HG03342 (cell line): ENCODE measurements around the gene DNM3.
A peak's percentile ranks its signal among the peaks of the same experiment; 100 is the strongest.

ENCODE experiments used
- ATAC-seq: cut with Tn5 transposase; IDR thresholded peaks from one replicate; pipeline ENCODE4 v1.9.1; 2021; ENCODE audit warnings: mild to moderate bottlenecking, moderate library complexity; ENCODE audit not compliant: unreplicated experiment

The DNM3 gene

GRCh38 chr1:172378109-172378760, 536.9 kb downstream of the DNM3 start:
- ATAC-seq: no peak

GRCh38 chr1:172380441-172381244, 539.3 kb downstream of the DNM3 start:
- peak; percentile 80 for ATAC-seq

GRCh38 chr1:172381946-172382345, 540.6 kb downstream of the DNM3 start:
- ATAC-seq: no peak

- no peak for ATAC-seq
Observed at GRCh38 chr1:172382406-172382805, 541.1 kb downstream of the DNM3 start.

- no peak for ATAC-seq
Observed at GRCh38 chr1:172382990-172383389, 541.7 kb downstream of the DNM3 start.

DNA sequence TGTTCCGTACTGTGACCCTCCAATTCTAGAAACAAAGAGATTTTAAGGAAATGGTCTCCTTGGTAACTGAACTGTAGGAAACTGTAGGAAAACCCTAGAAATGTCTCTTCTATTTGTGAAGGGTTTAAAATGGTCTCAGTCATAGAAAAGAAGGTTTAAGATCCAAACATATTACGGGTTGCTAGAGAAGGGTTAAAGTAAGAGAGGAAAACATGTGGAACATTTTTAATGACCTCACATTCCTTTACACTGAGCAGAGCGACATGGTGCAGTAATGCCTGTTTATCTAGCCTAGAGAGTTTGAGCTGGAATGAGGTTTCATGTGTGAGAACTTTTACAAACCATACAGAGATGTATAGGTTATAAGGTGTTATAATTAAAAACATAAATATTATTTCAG, 542.2 kb downstream of the DNM3 start:
- ATAC-seq: no peak

DNA sequence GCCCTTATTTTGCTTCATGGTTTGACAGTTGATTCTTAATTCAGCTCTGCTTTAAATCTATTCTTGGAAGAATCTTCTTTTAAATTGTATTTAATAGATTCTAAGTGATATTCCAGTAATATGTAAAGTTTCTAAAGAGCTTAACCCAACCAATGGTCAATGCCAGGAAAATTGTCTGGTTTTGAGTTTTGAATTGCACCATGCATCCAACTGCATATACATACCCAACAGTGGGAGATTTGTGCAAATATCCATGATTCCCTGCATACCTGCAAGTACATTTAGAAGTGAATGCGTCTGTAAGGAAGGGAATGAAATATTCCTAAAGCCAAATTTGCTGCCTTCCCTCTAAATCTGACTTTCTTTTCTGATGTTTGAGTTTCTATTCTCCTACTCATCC, 543.4 kb downstream of the DNM3 start:
- ATAC-seq: no peak

- ATAC-seq: no peak
Observed at GRCh38 chr1:172386046-172386445, 544.7 kb downstream of the DNM3 start.

DNA sequence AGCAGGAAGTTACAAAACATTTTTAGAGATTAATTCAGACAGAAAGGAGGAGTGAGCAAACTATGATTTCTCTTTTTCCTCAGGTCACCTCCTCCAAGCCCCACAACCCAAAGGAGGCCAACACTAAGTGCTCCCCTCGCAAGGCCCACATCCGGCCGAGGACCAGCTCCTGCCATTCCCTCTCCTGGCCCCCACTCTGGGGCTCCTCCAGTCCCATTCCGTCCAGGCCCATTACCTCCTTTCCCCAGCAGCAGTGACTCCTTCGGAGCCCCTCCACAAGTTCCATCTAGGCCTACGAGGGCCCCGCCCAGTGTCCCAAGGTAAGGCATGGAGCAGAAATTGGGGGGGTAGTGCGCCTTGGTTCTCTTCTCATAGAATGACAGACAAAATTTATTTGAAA, 547.2 kb downstream of the DNM3 start:
- no peak for ATAC-seq

DNA sequence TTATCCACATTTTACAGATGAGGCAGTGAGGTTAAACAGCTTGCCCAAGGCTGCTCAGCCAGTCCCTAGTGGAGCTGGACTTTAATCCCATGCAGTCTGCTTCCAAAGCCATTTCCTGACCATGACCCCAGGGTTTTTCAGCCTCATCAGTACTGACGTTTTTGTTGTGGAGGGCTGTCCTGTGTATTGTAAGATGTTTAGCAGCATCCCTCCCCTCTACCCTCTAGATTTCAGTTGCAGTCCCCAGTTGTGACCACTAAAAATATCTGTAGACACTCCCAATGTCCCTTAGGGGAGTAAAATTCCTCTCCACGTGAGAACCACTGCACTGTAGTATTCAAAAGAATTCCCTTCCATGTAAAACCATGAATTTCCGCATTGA, 549.0 kb downstream of the DNM3 start:
- ATAC-seq: peak; percentile 24

GRCh38 chr1:172390683-172391551, 549.6 kb downstream of the DNM3 start:
- peak; percentile 74 for ATAC-seq

- no peak for ATAC-seq
Observed at GRCh38 chr1:172391976-172392375, 550.7 kb downstream of the DNM3 start.

GRCh38 chr1:172393354-172393753, 552.1 kb downstream of the DNM3 start:
- no peak for ATAC-seq

DNA sequence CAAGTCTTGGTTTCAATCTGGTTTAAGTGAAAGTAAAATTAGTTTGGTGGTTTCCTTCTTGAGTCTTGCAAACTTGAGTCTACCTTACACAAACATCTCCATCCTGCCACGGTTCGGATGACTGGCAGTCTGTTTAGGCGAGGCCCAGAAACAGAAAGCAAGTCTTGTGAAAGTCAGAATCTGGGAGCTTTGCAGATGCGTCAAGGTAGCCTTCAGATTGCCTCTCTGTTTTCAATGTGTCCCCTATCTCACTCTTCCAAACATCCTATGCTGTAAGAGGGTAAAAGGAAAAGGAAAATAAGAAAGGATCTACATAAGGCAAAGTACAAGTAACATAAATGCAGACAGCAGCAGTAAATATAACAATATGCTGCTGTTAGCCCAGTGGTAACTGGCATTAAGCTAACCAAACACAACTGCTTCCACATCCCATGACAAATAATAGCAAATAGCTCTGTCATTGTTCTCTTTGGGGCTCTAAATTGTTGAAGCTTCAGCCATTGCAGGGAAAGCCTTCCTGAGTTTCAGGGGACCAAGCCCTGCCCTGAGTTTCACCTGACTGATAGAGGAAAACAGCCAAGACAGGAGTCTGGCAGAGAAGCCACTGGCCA, 552.9 kb downstream of the DNM3 start:
- ATAC-seq: peak; percentile 72

GRCh38 chr1:172394811-172395210, 553.5 kb downstream of the DNM3 start:
- ATAC-seq: no peak

GRCh38 chr1:172395576-172395975, 554.3 kb downstream of the DNM3 start:
- ATAC-seq: no peak

DNA sequence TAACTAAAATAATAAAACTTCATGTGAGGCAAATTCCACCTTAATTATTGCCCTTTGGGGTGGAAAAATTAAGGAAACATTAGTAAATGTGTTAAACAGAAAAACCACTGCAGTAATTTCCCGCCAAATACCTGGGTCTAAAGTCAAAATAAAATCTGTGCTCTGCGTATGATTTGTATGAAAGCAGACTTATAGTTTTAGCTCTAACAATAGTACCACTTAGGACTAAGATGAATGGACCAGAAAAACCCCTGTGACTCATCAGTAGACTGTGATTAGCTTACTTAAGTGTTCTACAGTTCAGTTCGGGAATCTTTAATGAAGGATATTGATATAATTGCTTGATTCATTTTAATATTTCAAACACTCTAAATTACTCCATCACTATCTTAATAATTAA, 555.9 kb downstream of the DNM3 start:
- ATAC-seq: no peak

- no peak for ATAC-seq
Observed at GRCh38 chr1:172397633-172398032, 556.3 kb downstream of the DNM3 start.

DNA sequence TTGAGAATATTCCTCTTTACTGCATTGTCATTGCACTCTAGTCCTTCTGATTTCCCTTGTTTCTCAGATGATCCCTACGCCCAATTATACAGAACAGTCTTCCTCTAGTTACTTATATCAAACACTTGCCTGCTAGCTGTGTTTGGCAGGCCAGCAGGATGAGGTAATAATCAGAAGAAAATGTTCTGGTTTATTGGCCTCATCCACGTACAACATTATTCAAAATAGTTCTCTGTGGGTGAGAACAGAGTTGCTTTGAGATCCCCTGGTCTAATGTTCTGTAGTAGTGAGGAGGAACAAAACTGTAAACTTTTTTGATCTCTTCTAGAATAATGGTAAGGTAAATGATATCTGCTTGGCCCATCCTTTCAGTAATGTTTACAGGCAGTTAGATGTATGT, 556.9 kb downstream of the DNM3 start:
- ATAC-seq: no peak

DNA sequence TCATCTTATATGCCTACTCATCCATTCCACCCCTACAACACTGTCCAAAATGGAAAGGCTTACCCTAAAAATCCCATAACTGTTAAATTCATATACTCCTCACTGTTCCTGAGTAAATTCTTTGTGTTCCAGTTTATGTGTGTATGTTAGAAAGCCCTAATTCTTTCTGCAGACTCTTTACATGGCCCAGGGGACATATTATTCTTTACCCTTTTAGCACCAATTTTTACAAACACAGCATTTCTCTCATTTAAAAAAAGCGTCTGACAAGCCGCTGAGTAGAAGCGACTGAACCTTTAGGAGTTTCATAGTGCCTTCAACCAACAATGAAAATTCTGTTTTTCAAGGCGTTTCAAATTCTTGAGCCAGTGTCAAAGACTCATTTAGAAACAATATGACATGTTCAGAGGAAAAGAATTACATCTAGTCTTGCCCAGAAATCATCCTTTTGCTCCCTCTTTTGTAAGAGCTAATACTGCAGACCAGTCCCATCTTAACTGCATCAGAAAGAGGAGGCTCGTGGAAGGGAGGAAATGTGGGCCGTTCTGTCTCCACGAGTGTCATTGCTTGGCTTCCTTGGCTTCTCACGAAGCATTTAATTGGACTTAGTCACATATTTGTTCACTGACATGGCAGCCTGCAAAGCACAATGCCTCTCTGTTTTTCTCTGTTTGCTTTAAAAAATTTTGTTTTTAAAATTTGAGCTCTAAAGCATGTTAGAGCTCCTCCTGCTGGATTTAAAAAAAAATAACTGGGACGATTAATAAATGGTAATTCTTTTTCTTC, 557.9 kb downstream of the DNM3 start:
- ATAC-seq: no peak
